Measurements from ENCODE around the gene SALL4. TPM values are rescaled to one million over a fixed set of nuclear protein-coding genes. Genes with fewer than 3 reads are reported as not detected.
"Not testable (repeated sequence)": the region's sequence is repeated elsewhere in the genome, so short reads cannot be mapped to it uniquely, and the experiment has no call there.

The SALL4 gene
- total and polyA plus RNA-seq, 5 donors from 2014 or later: not detected

GRCh38 chr20:51790256-51790655 lies 12.1 kb downstream of the SALL4 start:
- Mint-ChIP-seq H3K9me3 (peaks cover 0 to 2% (median 0%) of the 10 kb centered on the region in 7 donors), H3K27me3 (no peaks in the 10 kb centered on the region), H3K4me3 (no peak overlapping the region), H3K36me3 (no peaks in the 10 kb centered on the region), H3K4me1 (no peaks in the 10 kb centered on the region), H3K27ac (no peak overlapping the region)
- Histone ChIP-seq H3K4me3 (ENCODE audit: low read depth, low read length) (no peak overlapping the region), H3K9me3 (ENCODE audit: control insufficient read depth in 2 of 2, low read length in 2 of 2) (no peaks in the 10 kb centered on the region), H3K27ac (ENCODE audit: insufficient read depth, low read length, poor library complexity, severe bottlenecking) (no peak overlapping the region), H3K27me3 (ENCODE audit: control insufficient read depth, insufficient read depth, low read length) (no peaks in the 10 kb centered on the region), H3K36me3 (ENCODE audit: control insufficient read depth, insufficient read depth, low read length) (no peaks in the 10 kb centered on the region), H3K4me1 (ENCODE audit: control insufficient read depth, insufficient read depth, low read length, poor library complexity, severe bottlenecking) (no peaks in the 10 kb centered on the region)
- ATAC-seq (ENCODE audit: low read depth in 2 of 2): no peak
- no peak for DNase-seq

- ATAC-seq (ENCODE audit: low read depth in 2 of 2) (no peak), DNase-seq (no peak)
- Histone ChIP-seq H3K27ac (ENCODE audit: insufficient read depth, low read length, poor library complexity, severe bottlenecking) (no peak overlapping the region), H3K4me1 (ENCODE audit: control insufficient read depth, insufficient read depth, low read length, poor library complexity, severe bottlenecking) (no peaks in the 10 kb centered on the region), H3K9me3 (ENCODE audit: control insufficient read depth in 2 of 2, low read length in 2 of 2) (no peaks in the 10 kb centered on the region), H3K4me3 (ENCODE audit: low read depth, low read length) (no peak overlapping the region), H3K36me3 (ENCODE audit: control insufficient read depth, insufficient read depth, low read length) (no peaks in the 10 kb centered on the region), H3K27me3 (ENCODE audit: control insufficient read depth, insufficient read depth, low read length) (no peaks in the 10 kb centered on the region)
- no peaks in the 10 kb centered on the region for H3K4me1 Mint-ChIP-seq
- no peaks in the 10 kb centered on the region for H3K27me3 Mint-ChIP-seq
- H3K36me3 Mint-ChIP-seq: no peaks in the 10 kb centered on the region
- no peak overlapping the region for H3K27ac Mint-ChIP-seq
- H3K4me3 Mint-ChIP-seq: no peak overlapping the region
- H3K9me3 Mint-ChIP-seq: peaks cover 0 to 2% (median 0%) of the 10 kb centered on the region in 7 donors
Measured at GRCh38 chr20:51789434-51789833, 12.9 kb downstream of the SALL4 start.

- peaks cover 0 to 2% (median 0%) of the 10 kb centered on the region in 7 donors for H3K9me3 Mint-ChIP-seq
- no peaks in the 10 kb centered on the region for H3K9me3 ChIP-seq (ENCODE audit: control insufficient read depth in 2 of 2, low read length in 2 of 2)
Measured at GRCh38 chr20:51788822-51789221, 13.5 kb downstream of the SALL4 start.

GRCh38 chr20:51784299-51784698 lies 18.0 kb downstream of the SALL4 start:
- Histone ChIP-seq H3K9me3 (ENCODE audit: control insufficient read depth in 2 of 2, low read length in 2 of 2) (no peaks in the 10 kb centered on the region), H3K36me3 (ENCODE audit: control insufficient read depth, insufficient read depth, low read length) (no peaks in the 10 kb centered on the region), H3K4me3 (ENCODE audit: low read depth, low read length) (no peak overlapping the region), H3K4me1 (ENCODE audit: control insufficient read depth, insufficient read depth, low read length, poor library complexity, severe bottlenecking) (no peaks in the 10 kb centered on the region), H3K27ac (ENCODE audit: insufficient read depth, low read length, poor library complexity, severe bottlenecking) (no peak overlapping the region), H3K27me3 (ENCODE audit: control insufficient read depth, insufficient read depth, low read length) (no peaks in the 10 kb centered on the region)
- H3K27ac Mint-ChIP-seq: no peak overlapping the region
- H3K4me1 Mint-ChIP-seq: no peaks in the 10 kb centered on the region
- no peak for ATAC-seq (ENCODE audit: low read depth in 2 of 2)
- peaks cover 0 to 3% (median 0%) of the 10 kb centered on the region in 7 donors for H3K9me3 Mint-ChIP-seq
- no peaks in the 10 kb centered on the region for H3K36me3 Mint-ChIP-seq
- no peak for DNase-seq
- H3K27me3 Mint-ChIP-seq: peaks cover 4% of the 10 kb centered on the region
- H3K4me3 Mint-ChIP-seq: no peak overlapping the region

More at GRCh38 chr20:51788822-51789221, 13.5 kb downstream of the SALL4 start:
- no peak for ATAC-seq (ENCODE audit: low read depth in 2 of 2)
- H3K27ac ChIP-seq (ENCODE audit: insufficient read depth, low read length, poor library complexity, severe bottlenecking): no peak overlapping the region
- no peak overlapping the region for H3K27ac Mint-ChIP-seq
- H3K27me3 ChIP-seq (ENCODE audit: control insufficient read depth, insufficient read depth, low read length): no peaks in the 10 kb centered on the region
- no peaks in the 10 kb centered on the region for H3K4me1 Mint-ChIP-seq
- H3K4me3 ChIP-seq (ENCODE audit: low read depth, low read length): no peak overlapping the region
- no peak overlapping the region for H3K4me3 Mint-ChIP-seq
- no peaks in the 10 kb centered on the region for H3K4me1 ChIP-seq (ENCODE audit: control insufficient read depth, insufficient read depth, low read length, poor library complexity, severe bottlenecking)
- H3K36me3 Mint-ChIP-seq: no peaks in the 10 kb centered on the region
- H3K36me3 ChIP-seq (ENCODE audit: control insufficient read depth, insufficient read depth, low read length): no peaks in the 10 kb centered on the region
- no peak for DNase-seq
- H3K27me3 Mint-ChIP-seq: no peaks in the 10 kb centered on the region

GRCh38 chr20:51778229-51778759 lies 24.0 kb downstream of the SALL4 start:
- not testable (repeated sequence) for H3K27ac ChIP-seq (ENCODE audit: insufficient read depth, low read length, poor library complexity, severe bottlenecking); H3K27ac Mint-ChIP-seq

GRCh38 chr20:51775241-51775640 lies 27.1 kb downstream of the SALL4 start:
- peaks cover 0 to 10% (median 3%) of the 10 kb centered on the region in 7 donors for H3K9me3 Mint-ChIP-seq
- DNase-seq (no peak), ATAC-seq (ENCODE audit: low read depth in 2 of 2) (no peak)
- H3K27ac Mint-ChIP-seq: no peak overlapping the region
- no peaks in the 10 kb centered on the region for H3K4me1 Mint-ChIP-seq
- H3K4me3 Mint-ChIP-seq: no peak overlapping the region
- no peaks in the 10 kb centered on the region for H3K27me3 Mint-ChIP-seq
- peaks cover 4% of the 10 kb centered on the region for H3K36me3 Mint-ChIP-seq
- no peaks in the 10 kb centered on the region for H3K4me1 ChIP-seq (ENCODE audit: control insufficient read depth, insufficient read depth, low read length, poor library complexity, severe bottlenecking)
- no peak overlapping the region for H3K4me3 ChIP-seq (ENCODE audit: low read depth, low read length)
- no peaks in the 10 kb centered on the region for H3K9me3 ChIP-seq (ENCODE audit: control insufficient read depth in 2 of 2, low read length in 2 of 2)
- H3K27me3 ChIP-seq (ENCODE audit: control insufficient read depth, insufficient read depth, low read length): no peaks in the 10 kb centered on the region
- no peak overlapping the region for H3K27ac ChIP-seq (ENCODE audit: insufficient read depth, low read length, poor library complexity, severe bottlenecking)
- no peaks in the 10 kb centered on the region for H3K36me3 ChIP-seq (ENCODE audit: control insufficient read depth, insufficient read depth, low read length)

More at GRCh38 chr20:51778229-51778759, 24.0 kb downstream of the SALL4 start:
- not testable (repeated sequence) for H3K36me3 Mint-ChIP-seq; H3K36me3 ChIP-seq (ENCODE audit: control insufficient read depth, insufficient read depth, low read length); H3K4me3 ChIP-seq (ENCODE audit: low read depth, low read length); H3K27me3 ChIP-seq (ENCODE audit: control insufficient read depth, insufficient read depth, low read length); H3K9me3 ChIP-seq (ENCODE audit: control insufficient read depth in 2 of 2, low read length in 2 of 2); H3K4me3 Mint-ChIP-seq; H3K4me1 Mint-ChIP-seq; H3K4me1 ChIP-seq (ENCODE audit: control insufficient read depth, insufficient read depth, low read length, poor library complexity, severe bottlenecking); ATAC-seq (ENCODE audit: low read depth in 2 of 2); H3K27me3 Mint-ChIP-seq; DNase-seq
- peaks cover 0 to 10% (median 3%) of the 10 kb centered on the region in 7 donors for H3K9me3 Mint-ChIP-seq

GRCh38 chr20:51772236-51772635 lies 30.1 kb downstream of the SALL4 start:
- H3K27me3 Mint-ChIP-seq: peaks cover 19% of the 10 kb centered on the region

GRCh38 chr20:51769976-51770615 lies 32.2 kb downstream of the SALL4 start:
- Mint-ChIP-seq H3K9me3 (peaks cover 0 to 7% (median 0%) of the 10 kb centered on the region in 7 donors), H3K4me3 (peak overlapping the region in 1 of 4 donors; percentile 31), H3K27me3 (peaks cover 33% of the 10 kb centered on the region), H3K36me3 (peaks cover 6% of the 10 kb centered on the region), H3K27ac (no peak overlapping the region), H3K4me1 (peaks cover 0 to 11% (median 5%) of the 10 kb centered on the region in 4 donors)
- H3K27me3 ChIP-seq (ENCODE audit: control insufficient read depth, insufficient read depth, low read length): peaks cover 10% of the 10 kb centered on the region
- peaks cover 4% of the 10 kb centered on the region for H3K4me1 ChIP-seq (ENCODE audit: control insufficient read depth, insufficient read depth, low read length, poor library complexity, severe bottlenecking)
- no peak for ATAC-seq (ENCODE audit: low read depth in 2 of 2)
- H3K4me3 ChIP-seq (ENCODE audit: low read depth, low read length): no peak overlapping the region
- no peak overlapping the region for H3K27ac ChIP-seq (ENCODE audit: insufficient read depth, low read length, poor library complexity, severe bottlenecking)
- no peaks in the 10 kb centered on the region for H3K36me3 ChIP-seq (ENCODE audit: control insufficient read depth, insufficient read depth, low read length)
- DNase-seq: no peak
- no peaks in the 10 kb centered on the region for H3K9me3 ChIP-seq (ENCODE audit: control insufficient read depth in 2 of 2, low read length in 2 of 2)

More at GRCh38 chr20:51772236-51772635, 30.1 kb downstream of the SALL4 start:
- no peak overlapping the region for H3K27ac Mint-ChIP-seq
- peaks cover 4% of the 10 kb centered on the region for H3K4me1 ChIP-seq (ENCODE audit: control insufficient read depth, insufficient read depth, low read length, poor library complexity, severe bottlenecking)
- no peak overlapping the region for H3K27ac ChIP-seq (ENCODE audit: insufficient read depth, low read length, poor library complexity, severe bottlenecking)
- H3K9me3 Mint-ChIP-seq: peaks cover 0 to 7% (median 0%) of the 10 kb centered on the region in 7 donors
- ATAC-seq (ENCODE audit: low read depth in 2 of 2) (no peak), DNase-seq (no peak)
- H3K4me3 ChIP-seq (ENCODE audit: low read depth, low read length): no peak overlapping the region
- H3K4me3 Mint-ChIP-seq: no peak overlapping the region
- no peaks in the 10 kb centered on the region for H3K36me3 ChIP-seq (ENCODE audit: control insufficient read depth, insufficient read depth, low read length)
- H3K9me3 ChIP-seq (ENCODE audit: control insufficient read depth in 2 of 2, low read length in 2 of 2): no peaks in the 10 kb centered on the region
- peaks cover 6% of the 10 kb centered on the region for H3K36me3 Mint-ChIP-seq
- peaks cover 0 to 8% (median 5%) of the 10 kb centered on the region in 4 donors for H3K4me1 Mint-ChIP-seq
- peaks cover 4% of the 10 kb centered on the region for H3K27me3 ChIP-seq (ENCODE audit: control insufficient read depth, insufficient read depth, low read length)
